ENCODE data around the gene GATAD2A. TPM values are rescaled to one million over a fixed set of nuclear protein-coding genes. Genes with fewer than 3 reads are reported as not detected.

The GATAD2A gene
- total RNA-seq, 1 experiment from 2014 or later = 189 TPM

- no peak overlapping the region for H2BK120ac ChIP-seq (ENCODE audit: low read depth, low read length, poor library complexity, severe bottlenecking)
- peaks cover 8% of the 10 kb centered on the region for H3K79me1 ChIP-seq (ENCODE audit: insufficient read depth, low read depth, low read length, poor library complexity, severe bottlenecking)
- no peak overlapping the region for H3K56ac ChIP-seq (ENCODE audit: insufficient read length, low read depth, low read length)
- peaks cover 50 to 53% of the 10 kb centered on the region in 2 experiments for H3K4me1 Mint-ChIP-seq
- DNase-seq = peak; percentile 51
- H3K4me3 Mint-ChIP-seq = peak overlapping the region; percentile 93 to 98
- H3K9me3 Mint-ChIP-seq = no peaks in the 10 kb centered on the region; a peak in 1 of 5 replicates
- no peak overlapping the region for H2AFZ ChIP-seq (ENCODE audit: low read length)
- no CpG with 5 or more reads among the region's 87 CpGs for WGBS (ENCODE audit: extremely low coverage, insufficient read length, low lambda C conversion rate)
- H3K79me2 ChIP-seq (ENCODE audit: insufficient read depth, low read length) = peaks cover 40% of the 10 kb centered on the region
- H3K23ac ChIP-seq (ENCODE audit: insufficient read length, low read depth, low read length) = no peak overlapping the region
- H3K4me2 ChIP-seq (ENCODE audit: insufficient read depth, insufficient read length, low read length) = peak overlapping the region; percentile 97
- H2BK12ac ChIP-seq (ENCODE audit: insufficient read length, low read depth, low read length) = no peak overlapping the region
- H3K18ac ChIP-seq (ENCODE audit: insufficient read length, low read depth, low read length) = peak overlapping the region; percentile 13
- H2BK15ac ChIP-seq (ENCODE audit: low read depth, low read length) = no peak overlapping the region
- peak overlapping the region; percentile 80 to 97 (median 85); a peak in 6 of 7 replicates for H3K27ac Mint-ChIP-seq
- peaks cover 3% of the 10 kb centered on the region for H4K20me1 ChIP-seq (ENCODE audit: control insufficient read depth, insufficient read depth, insufficient read length)
- no peaks in the 10 kb centered on the region for H3K9me3 ChIP-seq (ENCODE audit: control insufficient read depth, low read depth, low read length)
- H2AK5ac ChIP-seq (ENCODE audit: insufficient read length, low read length) = no peak overlapping the region
- H3K9ac ChIP-seq (ENCODE audit: extremely low read depth, insufficient read length, low read length) = peak overlapping the region; percentile 72
- no peaks in the 10 kb centered on the region for H3K27me3 Mint-ChIP-seq (ENCODE audit: low read depth)
- H3K4ac ChIP-seq (ENCODE audit: low read depth, low read length) = no peak overlapping the region
- no peak overlapping the region for H4K5ac ChIP-seq (ENCODE audit: insufficient read length, low read depth, low read length)
- no peak overlapping the region for H4K91ac ChIP-seq (ENCODE audit: insufficient read length, low read depth, low read length)
- peaks cover 12% of the 10 kb centered on the region for H3K23me2 ChIP-seq (ENCODE audit: insufficient read length, low read depth, low read length, poor library complexity, severe bottlenecking)
- peaks cover 4 to 5% (median 4%) of the 10 kb centered on the region in 3 experiments; a peak in 6 of 7 replicates for H3K36me3 Mint-ChIP-seq (ENCODE audit: insufficient read depth in 1 of 3, low read depth in 3 of 3)
- H4K8ac ChIP-seq (replicated peaks; ENCODE audit: insufficient read length, low read depth, low read length) = no peak overlapping the region
- H2BK5ac ChIP-seq (ENCODE audit: insufficient read length, low read length) = no peak overlapping the region
- no peaks in the 10 kb centered on the region for H3K27me3 ChIP-seq (ENCODE audit: insufficient read depth, low read length)
- H2BK20ac ChIP-seq (ENCODE audit: low read depth, low read length, poor library complexity, severe bottlenecking) = no peak overlapping the region
- peaks cover 10% of the 10 kb centered on the region; the same call in 1 of the 2 replicates for H3K4me1 ChIP-seq (ENCODE audit: insufficient read depth, low read length)
- TF ChIP-seq, protein P1, sequence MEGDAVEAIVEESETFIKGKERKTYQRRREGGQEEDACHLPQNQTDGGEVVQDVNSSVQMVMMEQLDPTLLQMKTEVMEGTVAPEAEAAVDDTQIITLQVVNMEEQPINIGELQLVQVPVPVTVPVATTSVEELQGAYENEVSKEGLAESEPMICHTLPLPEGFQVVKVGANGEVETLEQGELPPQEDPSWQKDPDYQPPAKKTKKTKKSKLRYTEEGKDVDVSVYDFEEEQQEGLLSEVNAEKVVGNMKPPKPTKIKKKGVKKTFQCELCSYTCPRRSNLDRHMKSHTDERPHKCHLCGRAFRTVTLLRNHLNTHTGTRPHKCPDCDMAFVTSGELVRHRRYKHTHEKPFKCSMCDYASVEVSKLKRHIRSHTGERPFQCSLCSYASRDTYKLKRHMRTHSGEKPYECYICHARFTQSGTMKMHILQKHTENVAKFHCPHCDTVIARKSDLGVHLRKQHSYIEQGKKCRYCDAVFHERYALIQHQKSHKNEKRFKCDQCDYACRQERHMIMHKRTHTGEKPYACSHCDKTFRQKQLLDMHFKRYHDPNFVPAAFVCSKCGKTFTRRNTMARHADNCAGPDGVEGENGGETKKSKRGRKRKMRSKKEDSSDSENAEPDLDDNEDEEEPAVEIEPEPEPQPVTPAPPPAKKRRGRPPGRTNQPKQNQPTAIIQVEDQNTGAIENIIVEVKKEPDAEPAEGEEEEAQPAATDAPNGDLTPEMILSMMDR (conservative IDR thresholded peaks at IDR 0.05) = no peak
- peak overlapping the region; percentile 82; the same call in 1 of the 2 replicates for H3K14ac ChIP-seq (ENCODE audit: insufficient read depth, low read length)
- no peak overlapping the region for H3K27ac ChIP-seq (ENCODE audit: insufficient read length, low read depth, low read length)
- no peak overlapping the region for H3T11ph ChIP-seq (ENCODE audit: low read length)
These were observed 749 bp downstream of the GATAD2A start for GRCh38 chr19:19405971-19406877.
